Measurements from ENCODE around the gene PI4KA. TPM values are rescaled to one million over a fixed set of nuclear protein-coding genes. Genes with fewer than 3 reads are reported as not detected.

PI4KA gene
- total RNA-seq, 2 experiments from 2014 or later, result 46.9 to 95.7 TPM

DNA sequence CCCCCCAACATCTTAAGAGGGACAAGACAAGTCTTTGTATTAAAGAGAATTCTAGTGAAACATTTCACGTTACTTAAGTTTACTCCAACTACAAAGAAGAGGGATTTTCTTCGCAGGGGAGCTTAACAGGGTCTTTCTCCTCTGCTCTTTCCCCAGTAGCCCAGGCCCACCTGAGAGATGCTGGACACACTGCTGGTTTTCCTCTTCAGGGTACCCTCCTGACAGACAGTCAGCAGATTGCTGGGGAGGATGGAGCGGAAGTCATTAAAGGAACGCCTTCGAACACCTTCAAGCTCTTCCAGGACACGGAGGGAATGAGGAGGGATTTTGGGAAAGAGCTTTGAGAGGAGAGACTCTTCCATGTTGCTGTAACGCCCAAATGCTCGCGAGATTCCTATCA, 39.1 kb downstream of the PI4KA start:
- TF ChIP-seq, protein P1, sequence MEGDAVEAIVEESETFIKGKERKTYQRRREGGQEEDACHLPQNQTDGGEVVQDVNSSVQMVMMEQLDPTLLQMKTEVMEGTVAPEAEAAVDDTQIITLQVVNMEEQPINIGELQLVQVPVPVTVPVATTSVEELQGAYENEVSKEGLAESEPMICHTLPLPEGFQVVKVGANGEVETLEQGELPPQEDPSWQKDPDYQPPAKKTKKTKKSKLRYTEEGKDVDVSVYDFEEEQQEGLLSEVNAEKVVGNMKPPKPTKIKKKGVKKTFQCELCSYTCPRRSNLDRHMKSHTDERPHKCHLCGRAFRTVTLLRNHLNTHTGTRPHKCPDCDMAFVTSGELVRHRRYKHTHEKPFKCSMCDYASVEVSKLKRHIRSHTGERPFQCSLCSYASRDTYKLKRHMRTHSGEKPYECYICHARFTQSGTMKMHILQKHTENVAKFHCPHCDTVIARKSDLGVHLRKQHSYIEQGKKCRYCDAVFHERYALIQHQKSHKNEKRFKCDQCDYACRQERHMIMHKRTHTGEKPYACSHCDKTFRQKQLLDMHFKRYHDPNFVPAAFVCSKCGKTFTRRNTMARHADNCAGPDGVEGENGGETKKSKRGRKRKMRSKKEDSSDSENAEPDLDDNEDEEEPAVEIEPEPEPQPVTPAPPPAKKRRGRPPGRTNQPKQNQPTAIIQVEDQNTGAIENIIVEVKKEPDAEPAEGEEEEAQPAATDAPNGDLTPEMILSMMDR (conservative IDR thresholded peaks at IDR 0.05; ENCODE audit: low read length), result no peak
- TF ChIP-seq EZH2phosphoT487 (IDR thresholded peaks at IDR 0.05; ENCODE audit: borderline replicate concordance, low read depth, low read length), result no peak
- no peak overlapping the region for H3K4me3 ChIP-seq (ENCODE audit: low read depth, low read length, poor library complexity, severe bottlenecking)
- no peaks in the 10 kb centered on the region for H3K9me2 ChIP-seq (ENCODE audit: insufficient read depth, low read length)
- no peak overlapping the region for H3K4me2 ChIP-seq (ENCODE audit: low read length)
- H3K9me3 ChIP-seq (ENCODE audit: low read length), result no peaks in the 10 kb centered on the region
- no peak overlapping the region for H3K27ac ChIP-seq (ENCODE audit: low read depth, low read length, poor library complexity, severe bottlenecking)
- no peaks in the 10 kb centered on the region for H4K20me1 ChIP-seq (ENCODE audit: insufficient read depth, low read length)
- BruUV-seq (replicated peaks), result no TSS peak
- no peak for DNase-seq (ENCODE audit: low spot score)
- CTCF ChIA-PET (ENCODE audit: unreplicated experiment), result no interaction called here
- intact Hi-C loops (cut with micrococcal nuclease; ENCODE audit: unreplicated experiment), result no loop called here
- no peaks in the 10 kb centered on the region for H3K79me2 ChIP-seq (ENCODE audit: insufficient read depth, low read depth, low read length)
- POLR2A ChIA-PET, result no interaction called here
- peaks cover 62% of the 10 kb centered on the region; the same call in 1 of the 2 replicates for H3K36me3 ChIP-seq (ENCODE audit: insufficient read depth, low read length)
- no peaks in the 10 kb centered on the region for H3K4me1 ChIP-seq (ENCODE audit: insufficient read depth, low read length, poor library complexity, severe bottlenecking)
- no peak overlapping the region for H2AFZ ChIP-seq (ENCODE audit: low read length)

GRCh38 chr22:20818471-20818870, 40.1 kb downstream of the PI4KA start:
- no peak for TF ChIP-seq EZH2phosphoT487 (IDR thresholded peaks at IDR 0.05; ENCODE audit: borderline replicate concordance, low read depth, low read length)
- TF ChIP-seq, protein P1 (conservative IDR thresholded peaks at IDR 0.05; ENCODE audit: low read length), result no peak
- Histone ChIP-seq H2AFZ (ENCODE audit: low read length) (no peak overlapping the region), H3K9me2 (ENCODE audit: insufficient read depth, low read length) (no peaks in the 10 kb centered on the region), H3K4me1 (ENCODE audit: insufficient read depth, low read length, poor library complexity, severe bottlenecking) (no peaks in the 10 kb centered on the region), H3K27ac (ENCODE audit: low read depth, low read length, poor library complexity, severe bottlenecking) (no peak overlapping the region), H3K79me2 (ENCODE audit: insufficient read depth, low read depth, low read length) (no peaks in the 10 kb centered on the region), H3K4me2 (ENCODE audit: low read length) (no peak overlapping the region), H3K4me3 (ENCODE audit: low read depth, low read length, poor library complexity, severe bottlenecking) (no peak overlapping the region), H3K36me3 (ENCODE audit: insufficient read depth, low read length) (peaks cover 62% of the 10 kb centered on the region), H3K9me3 (ENCODE audit: low read length) (no peaks in the 10 kb centered on the region), H4K20me1 (ENCODE audit: insufficient read depth, low read length) (no peaks in the 10 kb centered on the region)
- intact Hi-C loops (cut with micrococcal nuclease; ENCODE audit: unreplicated experiment), result no loop called here
- BruUV-seq (replicated peaks), result no TSS peak
- no peak for DNase-seq (ENCODE audit: low spot score)
- POLR2A ChIA-PET, result no interaction called here
- CTCF ChIA-PET (ENCODE audit: unreplicated experiment), result no interaction called here

DNA sequence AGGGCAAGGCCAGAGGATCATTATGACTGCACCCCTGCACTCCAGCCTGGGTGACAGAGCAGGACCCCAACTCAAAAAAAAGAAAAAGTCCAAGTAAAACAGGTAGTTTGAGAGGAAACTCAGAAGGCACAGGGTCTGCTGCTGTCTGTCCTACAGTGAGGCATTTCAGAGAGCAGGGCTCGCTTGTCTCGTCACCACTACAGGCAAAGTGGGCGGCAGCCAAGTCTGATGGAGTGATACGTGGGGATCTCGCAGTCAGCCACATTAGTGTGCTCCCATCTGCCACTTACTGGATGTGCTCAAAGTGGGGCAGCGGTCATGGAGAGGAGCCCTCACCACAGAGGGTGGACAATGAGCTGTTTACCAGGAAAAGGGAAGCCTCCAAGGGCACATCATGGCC, 42.1 kb downstream of the PI4KA start:
- DNase-seq (ENCODE audit: low spot score), result no peak
- Histone ChIP-seq H3K4me1 (ENCODE audit: insufficient read depth, low read length, poor library complexity, severe bottlenecking) (no peaks in the 10 kb centered on the region), H3K4me2 (ENCODE audit: low read length) (no peak overlapping the region), H3K36me3 (ENCODE audit: insufficient read depth, low read length) (peaks cover 68% of the 10 kb centered on the region), H3K27ac (ENCODE audit: low read depth, low read length, poor library complexity, severe bottlenecking) (no peak overlapping the region), H2AFZ (ENCODE audit: low read length) (no peak overlapping the region), H3K4me3 (ENCODE audit: low read depth, low read length, poor library complexity, severe bottlenecking) (no peak overlapping the region), H3K79me2 (ENCODE audit: insufficient read depth, low read depth, low read length) (no peaks in the 10 kb centered on the region), H4K20me1 (ENCODE audit: insufficient read depth, low read length) (no peaks in the 10 kb centered on the region), H3K9me3 (ENCODE audit: low read length) (no peaks in the 10 kb centered on the region), H3K9me2 (ENCODE audit: insufficient read depth, low read length) (no peaks in the 10 kb centered on the region)
- CTCF ChIA-PET (ENCODE audit: unreplicated experiment), result no interaction called here
- POLR2A ChIA-PET, result no interaction called here
- intact Hi-C loops (cut with micrococcal nuclease; ENCODE audit: unreplicated experiment), result no loop called here
- TF ChIP-seq EZH2phosphoT487 (IDR thresholded peaks at IDR 0.05; ENCODE audit: borderline replicate concordance, low read depth, low read length), result no peak
- TF ChIP-seq, protein P1 (conservative IDR thresholded peaks at IDR 0.05; ENCODE audit: low read length), result no peak
- BruUV-seq (replicated peaks), result no TSS peak

Data from OCI-LY7 (cell line).